Measurements from ENCODE around the gene ANO10.
"Not testable (repeated sequence)": the region's sequence is repeated elsewhere in the genome, so short reads cannot be mapped to it uniquely, and the experiment has no call there.

Gene ANO10

DNA sequence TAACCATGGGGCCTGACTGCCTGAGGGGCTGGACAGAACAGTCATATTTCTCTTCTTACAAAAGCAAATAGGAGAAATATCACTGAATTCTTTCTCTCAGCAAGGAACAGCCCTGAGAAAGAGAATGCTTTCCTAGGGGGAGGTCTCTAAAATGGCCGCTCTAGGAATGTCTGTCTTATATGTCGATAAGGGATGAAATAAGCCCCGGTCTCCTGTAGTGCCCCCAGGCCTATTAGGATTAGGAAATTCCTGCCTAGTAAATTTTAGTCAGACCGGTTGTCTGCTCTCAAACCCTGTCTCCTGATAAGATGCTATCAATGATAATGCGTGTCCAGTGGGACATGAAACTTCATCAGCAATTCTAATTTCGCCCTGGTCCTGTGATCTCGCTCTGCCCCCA, 103.3 kb downstream of the ANO10 start:
- DNase-seq (ENCODE audit: low read depth in 3 of 3) = not testable (repeated sequence)

DNA sequence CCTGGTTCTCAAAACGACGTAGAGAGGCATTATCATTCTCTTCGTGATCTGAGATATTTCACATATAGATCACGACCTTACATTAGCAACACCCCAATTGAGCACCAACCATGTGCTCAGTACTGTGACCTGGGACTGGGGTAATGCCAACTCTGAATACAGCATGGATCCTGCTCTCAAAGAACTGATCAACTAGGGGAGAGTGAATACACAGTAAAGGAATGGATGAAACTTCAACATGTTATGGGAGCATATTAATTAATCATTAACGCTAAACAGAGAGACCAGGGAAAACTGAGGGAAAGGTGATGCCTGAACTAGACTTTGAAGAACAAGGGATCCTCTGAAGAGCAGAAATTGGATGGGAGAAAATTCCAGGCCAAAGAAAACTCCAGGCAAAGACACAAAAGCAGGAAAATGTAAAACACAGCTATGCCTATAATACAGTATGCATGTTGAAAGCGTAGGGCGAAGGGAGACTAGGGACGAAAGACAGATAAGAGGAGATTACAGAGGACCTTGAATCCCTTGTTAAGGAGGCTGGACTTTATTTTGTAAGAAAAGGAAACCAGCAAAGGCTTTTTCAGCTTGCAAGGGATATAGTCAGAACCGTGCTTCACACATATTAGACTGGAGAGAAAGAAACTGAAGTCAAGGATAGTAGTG, 105.7 kb downstream of the ANO10 start:
- no peak for DNase-seq (ENCODE audit: low read depth in 3 of 3)

DNA sequence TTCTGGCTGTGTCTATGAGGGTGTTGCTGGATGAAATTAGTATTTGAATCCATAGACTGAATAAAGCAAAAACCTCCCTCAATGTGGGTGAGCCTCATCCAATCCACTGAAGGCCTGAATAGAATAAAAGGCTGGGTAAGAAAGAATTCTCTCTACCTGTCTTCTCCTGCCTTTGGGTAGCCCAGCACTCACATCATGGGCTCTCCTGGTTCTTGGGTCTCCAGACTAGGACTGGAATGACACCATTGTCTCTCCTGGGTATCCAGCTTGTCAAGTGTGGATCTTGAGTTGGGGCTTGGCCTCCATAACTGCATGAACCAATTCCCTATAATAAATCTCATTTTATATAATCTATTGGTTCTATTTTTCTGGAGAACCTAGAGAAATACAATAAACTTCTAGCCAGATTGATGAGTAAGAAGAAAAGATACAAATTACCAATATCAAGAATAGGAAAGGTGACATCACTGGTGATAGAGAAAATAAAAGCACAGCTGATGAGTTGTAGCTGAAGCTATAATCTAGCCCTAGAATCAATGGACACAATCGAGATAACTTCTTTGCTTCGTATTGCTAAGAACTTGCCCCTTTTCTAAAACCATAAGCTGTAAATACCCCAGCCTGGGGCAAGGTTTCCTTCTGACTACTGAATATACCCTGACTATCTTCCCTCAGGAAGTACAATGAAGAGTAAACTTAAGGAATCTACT, 106.4 kb downstream of the ANO10 start:
- DNase-seq (ENCODE audit: low read depth in 3 of 3) = no peak

DNA sequence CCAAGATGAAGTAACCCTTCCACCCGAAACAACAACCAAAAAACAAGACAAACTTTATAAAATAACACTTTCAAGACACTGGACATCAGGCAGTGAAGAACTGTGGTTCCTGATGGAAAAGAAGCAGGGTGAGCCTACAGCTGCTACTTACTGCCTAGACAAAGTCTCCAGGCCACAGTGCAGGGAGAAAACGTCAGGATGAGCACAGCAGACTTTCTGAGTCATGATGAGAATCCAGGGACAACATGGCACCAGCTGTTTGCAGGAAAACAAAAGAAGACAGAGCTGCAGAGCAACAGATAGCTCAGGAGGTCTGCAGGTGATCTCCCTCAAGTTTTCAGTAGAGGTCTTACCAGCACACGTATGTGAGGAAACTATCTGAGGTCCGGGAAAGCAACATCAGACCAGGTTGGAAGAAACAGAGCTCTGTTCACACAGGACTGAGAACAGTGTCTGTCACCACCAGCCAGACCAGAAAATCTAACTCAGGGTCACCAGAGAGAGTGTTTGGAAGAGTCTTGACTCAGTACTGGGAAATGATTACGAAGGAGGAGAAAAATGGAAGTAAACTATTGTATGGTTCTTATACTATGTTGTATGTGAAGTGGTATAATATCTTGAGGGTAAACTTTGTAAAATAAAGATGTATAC, 108.9 kb downstream of the ANO10 start:
- DNase-seq (ENCODE audit: low read depth in 3 of 3) = no peak

DNA sequence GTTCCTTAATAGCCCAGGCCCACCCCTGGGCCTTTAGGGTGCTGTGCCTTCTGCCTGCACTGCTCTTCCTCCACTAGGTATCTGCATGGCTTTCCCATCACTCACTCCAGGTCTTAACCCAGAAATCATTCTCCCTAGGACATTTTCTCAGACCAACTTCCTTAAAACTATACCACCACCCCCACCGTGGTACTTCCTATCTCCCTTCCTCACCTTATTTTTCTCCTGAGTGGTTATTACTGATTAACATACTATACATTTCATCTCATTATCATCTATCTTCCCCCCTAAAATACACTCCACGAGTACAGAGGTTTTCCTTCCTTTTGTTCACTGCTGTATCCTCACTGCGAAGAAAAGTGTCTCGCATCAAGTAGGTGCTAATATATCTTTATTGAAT, 115.2 kb downstream of the ANO10 start:
- DNase-seq (ENCODE audit: low read depth in 3 of 3) = no peak

DNA sequence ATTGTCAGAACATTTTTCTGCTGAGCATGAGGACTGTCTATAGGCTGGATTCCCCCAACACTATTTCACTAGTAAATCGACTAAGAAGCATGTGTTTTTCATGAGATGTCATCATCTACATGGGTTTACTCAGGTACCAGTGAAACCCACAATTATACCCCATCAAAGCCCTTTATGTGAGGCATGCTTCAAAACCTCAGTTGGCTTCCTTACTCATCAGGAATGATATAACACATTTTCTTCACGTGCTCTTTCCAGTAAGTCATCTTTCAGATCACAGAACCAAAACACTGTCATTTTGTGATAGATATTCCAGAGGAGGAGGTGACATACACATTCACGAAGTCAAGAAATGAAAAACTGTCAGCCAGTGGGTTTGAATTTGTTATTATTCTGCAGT, 116.5 kb downstream of the ANO10 start:
- no peak for DNase-seq (ENCODE audit: low read depth in 3 of 3)

DNA sequence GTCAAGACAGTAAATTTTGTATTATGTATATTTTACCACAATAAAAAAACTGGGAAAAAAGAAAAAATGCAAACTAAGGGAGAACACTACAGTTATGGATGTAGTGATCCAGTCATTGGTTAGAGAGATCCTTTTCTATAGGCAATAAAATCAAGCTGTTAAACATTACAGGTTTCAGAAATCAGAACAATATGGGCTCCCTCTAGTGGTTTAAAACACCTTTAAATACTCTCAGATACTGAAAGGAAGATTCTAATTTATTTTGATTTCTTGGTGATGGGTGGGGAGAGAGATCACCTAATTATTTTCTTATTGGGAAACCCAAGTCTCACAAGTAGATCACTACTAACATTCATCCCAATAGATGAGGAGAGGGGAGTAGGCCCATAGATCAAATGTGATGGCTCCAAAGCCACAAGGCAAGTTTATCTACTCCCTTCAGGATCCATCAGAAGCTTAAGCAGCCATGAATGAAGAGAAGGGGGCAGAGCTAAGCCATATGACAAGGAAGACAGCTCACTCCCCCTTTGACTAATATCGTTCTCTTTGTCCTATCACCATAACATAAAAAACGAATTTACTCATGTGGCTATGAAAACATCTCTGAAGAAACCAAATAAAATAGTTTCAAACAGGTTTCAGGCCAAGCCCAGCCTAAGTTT, 118.6 kb downstream of the ANO10 start:
- DNase-seq (ENCODE audit: low read depth in 3 of 3) = no peak

DNA sequence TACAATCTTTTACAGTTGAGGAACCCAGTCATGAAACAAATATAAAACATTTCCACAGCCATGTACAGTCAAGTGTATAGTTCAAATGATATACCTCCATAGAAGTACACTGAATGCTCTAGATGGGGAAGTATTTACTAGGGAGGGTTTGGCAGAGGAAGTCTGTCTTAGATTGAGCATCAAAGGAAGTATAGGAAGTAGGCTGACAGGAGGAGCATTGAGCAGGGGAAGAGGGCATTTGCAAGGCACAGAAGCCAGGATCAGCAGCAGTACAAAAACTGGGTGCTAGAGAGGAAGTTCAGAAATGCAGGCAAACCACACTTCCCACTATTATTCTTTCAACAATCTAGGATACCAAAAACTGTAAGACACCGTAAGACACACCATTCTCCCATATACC, 122.6 kb downstream of the ANO10 start:
- no peak for DNase-seq (ENCODE audit: low read depth in 3 of 3)

DNA sequence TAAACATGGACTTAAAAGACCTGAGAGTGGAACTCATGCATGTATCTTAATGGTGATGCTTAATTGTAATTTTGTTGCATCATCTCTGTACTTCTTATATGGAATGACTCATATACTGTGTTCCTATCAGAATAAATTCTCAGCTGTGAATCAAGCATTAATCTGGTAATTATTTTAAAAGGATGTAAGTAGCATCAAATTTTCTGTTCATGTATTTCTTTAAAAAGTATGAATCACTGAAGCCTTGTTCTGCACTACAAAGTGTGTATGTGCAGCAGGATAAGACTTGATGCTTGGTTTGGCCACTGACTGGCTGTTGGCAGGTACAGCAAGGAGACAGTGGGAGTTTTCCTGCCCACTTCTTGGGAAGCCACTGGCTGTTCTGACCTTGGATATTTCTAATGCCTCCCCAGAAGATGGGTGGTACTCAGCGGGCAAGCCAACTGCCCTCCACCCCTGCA, 123.9 kb downstream of the ANO10 start:
- DNase-seq (ENCODE audit: low read depth in 3 of 3) = no peak

DNA sequence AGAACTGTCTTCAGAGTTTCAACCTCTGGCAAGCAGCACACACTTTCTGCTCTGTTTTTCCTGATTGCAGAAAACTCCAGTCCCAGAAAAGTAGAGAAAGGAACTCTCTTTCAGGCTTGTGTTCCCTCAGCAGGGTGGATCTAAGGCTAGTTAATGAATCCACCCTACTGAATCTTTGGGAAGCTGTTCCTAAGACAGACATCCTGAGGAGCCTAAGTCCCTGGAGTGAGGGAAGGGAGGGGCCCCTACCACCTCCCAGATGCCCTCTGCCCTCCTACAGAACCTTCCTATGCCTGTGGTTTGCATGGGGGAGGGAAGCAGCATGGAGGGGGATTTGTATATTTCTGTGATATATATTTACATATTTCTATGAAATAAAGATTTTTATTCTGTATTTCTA, 124.4 kb downstream of the ANO10 start:
- DNase-seq (ENCODE audit: low read depth in 3 of 3) = no peak

DNA sequence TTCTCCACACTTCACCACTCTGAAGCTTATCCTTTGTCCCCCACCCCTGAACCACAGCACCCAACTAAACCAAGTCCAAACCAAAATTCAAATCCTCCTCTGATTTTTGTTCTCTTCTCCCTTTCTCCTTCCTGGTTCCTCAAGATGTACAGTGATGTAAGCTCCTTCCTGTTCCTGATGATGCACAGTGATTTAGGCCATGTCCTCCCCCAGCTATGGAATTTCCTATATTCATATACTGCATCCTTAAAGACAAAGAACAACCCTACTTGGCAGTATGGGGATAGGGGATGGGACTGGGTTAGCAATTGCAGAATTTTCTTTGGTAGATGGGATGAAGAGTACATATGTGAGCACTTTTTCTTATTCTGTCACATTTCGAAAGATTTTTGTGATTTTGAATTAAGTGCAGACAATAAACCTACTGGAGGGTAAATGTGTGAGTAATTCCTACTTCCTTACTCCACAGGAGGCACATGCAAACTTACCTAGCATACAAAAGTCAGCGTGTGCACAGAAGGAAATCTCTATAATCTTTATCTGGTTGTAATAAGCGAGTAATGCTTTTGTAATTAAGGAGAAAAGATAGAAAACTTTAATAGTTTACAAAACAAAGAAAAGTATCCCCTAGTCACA, 125.0 kb downstream of the ANO10 start:
- DNase-seq (ENCODE audit: low read depth in 3 of 3) = no peak

DNA sequence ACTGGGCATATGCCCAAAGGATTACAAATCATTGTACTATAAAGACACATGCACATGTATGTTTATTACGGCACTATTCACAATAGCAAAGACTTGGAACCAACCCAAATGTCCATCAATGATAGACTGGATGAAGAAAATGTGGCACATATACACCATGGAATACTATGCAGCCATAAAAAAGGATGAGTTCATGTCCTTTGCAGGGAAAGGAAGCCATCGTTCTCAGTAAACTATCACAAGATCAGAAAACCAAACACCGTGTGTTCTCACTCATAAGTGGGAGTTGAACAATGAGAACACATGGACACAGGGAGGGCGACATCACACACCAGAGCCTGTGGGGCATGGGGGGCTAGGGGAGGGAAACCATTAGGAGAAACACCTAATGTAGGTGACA, 128.9 kb downstream of the ANO10 start:
- DNase-seq (ENCODE audit: low read depth in 3 of 3) = not testable (repeated sequence)

DNA sequence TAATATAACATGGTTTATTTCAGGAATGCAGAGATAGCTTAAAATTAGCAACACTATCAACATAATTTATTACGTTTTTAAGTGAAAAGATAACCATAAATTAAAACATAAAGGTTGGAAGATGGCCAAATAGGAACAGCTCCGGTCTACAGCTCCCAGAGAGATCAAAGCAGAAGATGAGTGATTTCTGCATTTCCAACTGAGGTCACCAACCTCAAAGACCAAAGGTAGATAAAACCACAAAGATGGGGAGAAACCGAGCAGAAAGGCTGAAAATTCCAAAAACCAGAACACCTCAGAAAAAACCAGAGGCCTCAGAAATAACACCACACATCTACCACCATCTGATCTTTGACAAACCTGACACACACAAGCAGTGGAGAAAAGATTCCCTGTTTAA, 130.0 kb downstream of the ANO10 start:
- DNase-seq (ENCODE audit: low read depth in 3 of 3) = not testable (repeated sequence)

DNA sequence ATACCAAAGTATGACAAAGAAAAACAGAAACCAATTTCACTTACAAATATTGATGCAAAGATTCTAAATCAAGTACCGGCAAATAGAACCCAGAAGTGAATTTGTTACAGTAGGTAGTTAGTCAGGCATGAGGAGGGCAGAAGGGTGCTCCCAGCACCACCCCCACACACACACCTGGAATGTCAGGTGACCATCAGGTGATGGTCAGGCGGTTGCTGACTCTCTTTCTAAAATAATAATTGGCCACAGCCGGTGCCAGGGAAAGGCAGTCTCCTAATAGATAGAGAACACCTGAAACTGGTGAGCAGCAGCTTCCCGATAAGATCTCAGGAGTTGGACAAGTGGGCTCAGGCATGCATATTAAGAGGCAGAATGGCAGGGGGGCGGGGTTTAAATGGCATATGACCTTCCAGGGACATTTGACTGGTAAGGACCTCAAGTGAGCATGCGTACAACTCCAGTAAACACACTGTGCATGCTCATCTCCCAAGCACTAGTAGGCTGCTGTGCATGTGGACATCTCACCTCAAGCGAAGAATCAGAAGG, 131.1 kb downstream of the ANO10 start:
- no peak for DNase-seq (ENCODE audit: low read depth in 3 of 3)

DNA sequence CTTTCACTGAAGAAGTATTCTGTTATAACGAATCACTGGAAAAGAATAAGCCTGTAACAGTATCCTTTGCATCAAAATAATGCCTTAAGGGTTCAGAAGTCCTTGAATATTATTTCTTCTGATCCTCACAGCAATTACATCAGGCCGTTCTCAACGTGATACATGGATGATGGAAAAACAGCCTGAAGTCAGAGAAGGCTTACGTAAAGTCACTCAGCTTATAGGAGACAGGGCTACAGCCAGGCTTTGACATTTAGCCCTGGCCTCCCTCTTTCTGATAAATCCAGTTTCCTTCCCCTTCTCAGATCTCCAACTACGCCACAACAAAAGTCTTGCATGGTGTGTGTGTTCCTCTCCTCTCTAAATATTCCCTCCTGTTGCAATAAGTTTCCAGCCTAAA, 131.9 kb downstream of the ANO10 start:
- no peak for DNase-seq (ENCODE audit: low read depth in 3 of 3)

DNA sequence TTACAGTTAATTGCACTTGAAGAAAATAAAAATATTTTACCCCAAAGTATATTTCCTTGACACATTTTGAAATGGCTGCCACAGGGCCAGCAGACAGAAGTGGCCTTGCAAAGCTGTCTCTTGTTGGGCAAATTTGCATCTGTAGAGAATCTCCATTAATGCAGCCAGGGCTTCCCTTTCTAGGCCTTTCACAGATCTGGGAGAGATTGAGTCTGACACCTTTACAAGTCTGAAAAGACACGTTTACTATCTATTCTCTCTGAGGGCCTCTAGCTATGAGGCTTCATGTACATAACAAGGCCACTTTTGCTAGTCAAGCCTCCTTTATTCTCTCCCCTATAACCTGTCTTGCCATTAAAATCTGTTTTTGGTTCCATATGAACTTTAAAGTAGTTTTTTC, 135.9 kb downstream of the ANO10 start:
- DNase-seq (ENCODE audit: low read depth in 3 of 3) = no peak

DNA sequence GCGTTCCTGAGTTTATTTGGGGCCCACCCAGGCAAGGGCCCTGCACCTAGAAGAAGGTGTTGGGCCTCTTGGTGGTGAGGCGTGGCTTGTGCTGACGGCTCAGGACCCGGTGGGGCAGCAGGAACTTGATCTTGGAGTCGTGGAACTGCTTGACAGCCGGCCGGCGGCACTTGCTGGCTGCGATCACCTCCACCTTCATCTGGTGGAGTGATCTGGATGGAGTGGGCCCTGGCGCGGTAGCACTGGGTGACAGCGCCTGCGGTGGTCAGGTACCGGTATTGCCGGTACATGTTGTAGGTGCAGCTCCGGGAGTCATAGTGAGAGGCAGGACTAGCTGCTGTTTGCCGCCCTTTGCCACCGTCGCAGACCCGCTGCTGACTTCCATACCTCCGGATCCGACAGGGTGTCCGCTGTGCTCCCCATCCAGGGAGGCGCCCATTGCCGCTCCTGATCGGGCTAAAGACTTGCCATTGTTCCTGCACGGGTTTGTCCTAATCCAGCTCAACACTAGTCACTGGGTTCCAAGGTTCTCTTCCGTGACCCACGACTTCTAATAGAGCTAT, 136.8 kb downstream of the ANO10 start:
- no peak for DNase-seq (ENCODE audit: low read depth in 3 of 3)

DNA sequence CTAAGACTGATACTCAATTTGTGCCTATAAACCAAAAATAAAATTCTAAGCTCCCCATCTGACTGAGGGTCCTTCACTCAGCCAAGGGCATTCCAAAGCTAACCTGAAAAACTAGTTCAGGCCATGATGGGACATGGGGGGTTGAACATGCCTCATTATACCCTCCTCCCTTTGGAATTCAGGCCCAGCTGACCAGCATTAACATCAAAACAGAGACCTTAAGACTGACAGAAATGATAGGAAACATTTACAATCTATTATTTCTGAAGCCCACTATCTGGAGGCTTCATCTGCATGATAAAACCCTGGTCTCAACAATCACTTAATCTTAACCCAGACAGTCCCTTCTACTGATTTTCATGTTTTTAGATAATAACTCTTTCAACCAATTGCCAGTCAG, 140.4 kb downstream of the ANO10 start:
- no peak for DNase-seq (ENCODE audit: low read depth in 3 of 3)

DNA sequence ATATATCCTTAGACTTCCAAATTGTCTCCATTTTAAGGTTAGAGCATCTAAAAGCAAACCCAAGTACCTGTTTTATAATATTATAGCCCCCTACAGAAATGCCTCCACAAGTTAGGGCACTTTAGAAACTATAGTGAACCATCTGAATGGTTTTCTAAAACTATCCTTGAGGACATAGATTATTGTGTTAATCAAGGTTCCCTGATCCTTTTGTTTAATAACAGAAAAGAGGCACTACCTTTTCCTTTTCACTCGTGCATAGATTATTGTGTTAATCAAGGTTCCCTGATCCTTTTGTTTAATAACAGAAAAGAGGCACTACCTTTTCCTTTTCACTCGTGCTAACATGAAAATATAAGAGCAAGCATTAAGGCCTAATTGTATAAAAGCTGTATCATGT, 143.0 kb downstream of the ANO10 start:
- not testable (repeated sequence) for DNase-seq (ENCODE audit: low read depth in 3 of 3)

DNA sequence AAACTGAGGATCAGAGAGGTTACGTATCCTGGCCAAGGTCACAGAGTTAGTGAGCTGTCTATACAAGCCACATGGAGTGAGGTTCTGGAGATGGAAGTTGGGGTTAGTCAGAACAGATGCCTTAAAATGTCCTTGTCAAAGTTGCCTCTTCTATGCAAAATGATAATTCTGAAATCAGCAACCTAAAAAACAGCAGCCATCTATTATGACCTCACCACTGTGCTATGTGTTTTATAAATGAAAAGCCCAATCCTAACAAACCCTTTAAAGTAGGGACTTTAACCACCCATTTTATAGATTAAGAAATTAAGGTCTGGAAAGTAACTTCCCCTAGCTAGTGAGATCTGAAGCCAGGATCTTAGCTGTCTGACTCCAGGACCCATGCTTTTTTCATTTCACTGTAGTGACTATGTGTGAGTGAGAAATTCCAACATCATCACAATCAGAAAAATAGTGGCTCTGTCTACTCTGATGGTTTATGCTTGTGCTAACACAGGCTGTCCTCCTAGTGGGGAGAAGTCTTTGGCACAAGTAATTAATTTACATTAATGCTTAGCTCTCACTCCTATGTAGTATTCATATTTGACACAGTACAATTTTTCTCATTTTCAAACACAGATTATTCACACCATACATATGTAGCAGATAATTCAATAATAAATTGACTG, 143.6 kb downstream of the ANO10 start:
- no peak for DNase-seq (ENCODE audit: low read depth in 3 of 3)

DNA sequence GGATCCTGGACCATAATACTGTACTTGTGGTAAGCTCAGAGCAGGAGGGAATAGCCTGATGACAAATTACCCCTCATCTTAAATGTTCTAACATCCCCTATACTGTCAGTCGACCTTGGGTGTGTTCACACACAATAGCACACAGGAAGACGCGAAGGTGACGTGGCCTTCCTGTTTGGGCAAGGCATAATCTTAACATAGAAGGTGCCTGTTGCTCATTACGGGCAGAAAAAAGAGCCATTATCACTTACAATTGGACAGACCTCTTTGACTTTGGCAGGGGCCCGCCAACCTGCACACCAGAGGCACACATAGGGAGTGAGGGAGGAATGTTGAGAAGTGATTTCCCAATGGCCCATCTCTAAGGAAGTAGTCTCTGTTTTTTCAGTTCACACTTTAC, 144.2 kb downstream of the ANO10 start:
- DNase-seq (ENCODE audit: low read depth in 3 of 3) = peak in 2 of 3 experiments; percentile 42 to 46

All from stimulated activated CD4-positive, alpha-beta T cell treated with anti-CD3 and anti-CD28 coated beads, TNF-alpha, amount 100 ng/mL, for 4 hours (primary cell).